PFSK-1 (cell line): Measurements from ENCODE around the gene AP3S2.

Source experiments
- FOXP2 ChIP-seq: optimal IDR thresholded peaks from 2 replicates; pipeline ENCODE3; 2011; ENCODE audit warnings: borderline replicate concordance, control low read depth, inconsistent platforms; ENCODE audit not compliant: insufficient read depth; ENCODE audit errors: extremely low read length, extremely low read depth
- POLR2AphosphoS5 ChIP-seq: IDR thresholded peaks from 2 replicates; pipeline ENCODE4 v1.6.1; 2012; ENCODE audit warnings: low read depth, mild to moderate bottlenecking, control low read depth, low read length, moderate library complexity
- SIN3A ChIP-seq: IDR thresholded peaks from 2 replicates; pipeline ENCODE4 v1.6.1; 2012; ENCODE audit warnings: mild to moderate bottlenecking, low read length, moderate library complexity, borderline replicate concordance; ENCODE audit not compliant: insufficient read depth
- TAF1 ChIP-seq: IDR thresholded peaks from 2 replicates; pipeline ENCODE4 v1.6.1; 2012; ENCODE audit warnings: low read length, control low read depth, borderline replicate concordance; ENCODE audit not compliant: insufficient read depth
- TF ChIP-seq, protein P1 (sequence below), 2 experiments: IDR thresholded peaks; 2 replicates each; pipeline versions ENCODE4 v1.6.1 to v1.8.0; 2011 to 2012; ENCODE audit warnings: low read depth in 2 of 2, low read length in 2 of 2, control low read depth in 1 of 2, inconsistent platforms in 1 of 2, mild to moderate bottlenecking in 1 of 2, moderate library complexity in 1 of 2; ENCODE audit not compliant: insufficient read depth in 1 of 2

AP3S2 gene

DNA sequence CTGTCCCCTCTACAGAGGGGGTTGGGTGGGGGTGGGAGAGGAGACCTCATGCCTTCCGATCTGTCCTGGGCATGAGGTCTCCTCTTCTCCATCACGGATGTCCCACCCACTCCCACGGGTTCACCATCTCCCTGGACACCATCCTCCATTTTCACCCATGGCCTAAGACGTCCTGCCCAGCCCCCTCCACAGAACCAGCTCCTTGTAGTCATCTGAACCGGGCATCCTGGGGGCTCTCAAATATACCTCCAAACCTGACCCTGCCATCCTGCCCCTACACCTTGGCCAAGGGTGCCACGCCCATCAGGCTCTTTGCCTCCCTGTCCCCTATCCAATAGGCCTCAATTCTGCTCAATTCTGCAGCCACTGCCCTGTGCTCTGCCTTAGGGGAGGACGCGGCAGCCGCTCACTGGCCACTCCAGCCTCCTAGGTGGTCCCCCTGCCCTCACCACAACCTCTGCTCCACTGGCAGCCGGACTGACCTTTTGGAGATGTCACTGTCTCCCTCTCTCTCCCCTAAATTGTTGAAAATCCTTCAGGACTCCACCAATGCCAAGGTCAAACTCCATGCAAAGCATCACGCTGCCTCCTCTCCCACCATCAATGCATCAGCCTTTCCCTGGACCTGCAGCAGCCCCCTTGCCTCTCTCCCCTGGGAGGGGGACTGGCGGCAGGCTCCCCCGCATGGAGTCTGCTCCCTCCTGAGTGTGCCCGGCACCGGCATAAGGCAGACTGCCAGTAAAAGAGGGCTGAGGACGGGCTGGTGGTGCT, 69.8 kb downstream of the AP3S2 start:
- TF ChIP-seq POLR2AphosphoS5 (no peak), TAF1 (no peak), SIN3A (no peak), FOXP2 (no peak)
- TF ChIP-seq, protein P1, sequence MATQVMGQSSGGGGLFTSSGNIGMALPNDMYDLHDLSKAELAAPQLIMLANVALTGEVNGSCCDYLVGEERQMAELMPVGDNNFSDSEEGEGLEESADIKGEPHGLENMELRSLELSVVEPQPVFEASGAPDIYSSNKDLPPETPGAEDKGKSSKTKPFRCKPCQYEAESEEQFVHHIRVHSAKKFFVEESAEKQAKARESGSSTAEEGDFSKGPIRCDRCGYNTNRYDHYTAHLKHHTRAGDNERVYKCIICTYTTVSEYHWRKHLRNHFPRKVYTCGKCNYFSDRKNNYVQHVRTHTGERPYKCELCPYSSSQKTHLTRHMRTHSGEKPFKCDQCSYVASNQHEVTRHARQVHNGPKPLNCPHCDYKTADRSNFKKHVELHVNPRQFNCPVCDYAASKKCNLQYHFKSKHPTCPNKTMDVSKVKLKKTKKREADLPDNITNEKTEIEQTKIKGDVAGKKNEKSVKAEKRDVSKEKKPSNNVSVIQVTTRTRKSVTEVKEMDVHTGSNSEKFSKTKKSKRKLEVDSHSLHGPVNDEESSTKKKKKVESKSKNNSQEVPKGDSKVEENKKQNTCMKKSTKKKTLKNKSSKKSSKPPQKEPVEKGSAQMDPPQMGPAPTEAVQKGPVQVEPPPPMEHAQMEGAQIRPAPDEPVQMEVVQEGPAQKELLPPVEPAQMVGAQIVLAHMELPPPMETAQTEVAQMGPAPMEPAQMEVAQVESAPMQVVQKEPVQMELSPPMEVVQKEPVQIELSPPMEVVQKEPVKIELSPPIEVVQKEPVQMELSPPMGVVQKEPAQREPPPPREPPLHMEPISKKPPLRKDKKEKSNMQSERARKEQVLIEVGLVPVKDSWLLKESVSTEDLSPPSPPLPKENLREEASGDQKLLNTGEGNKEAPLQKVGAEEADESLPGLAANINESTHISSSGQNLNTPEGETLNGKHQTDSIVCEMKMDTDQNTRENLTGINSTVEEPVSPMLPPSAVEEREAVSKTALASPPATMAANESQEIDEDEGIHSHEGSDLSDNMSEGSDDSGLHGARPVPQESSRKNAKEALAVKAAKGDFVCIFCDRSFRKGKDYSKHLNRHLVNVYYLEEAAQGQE (IDR thresholded peaks at IDR 0.05; ENCODE audit: insufficient read depth in 1 of 2, low read depth in 2 of 2, low read length in 2 of 2): no peak

DNA sequence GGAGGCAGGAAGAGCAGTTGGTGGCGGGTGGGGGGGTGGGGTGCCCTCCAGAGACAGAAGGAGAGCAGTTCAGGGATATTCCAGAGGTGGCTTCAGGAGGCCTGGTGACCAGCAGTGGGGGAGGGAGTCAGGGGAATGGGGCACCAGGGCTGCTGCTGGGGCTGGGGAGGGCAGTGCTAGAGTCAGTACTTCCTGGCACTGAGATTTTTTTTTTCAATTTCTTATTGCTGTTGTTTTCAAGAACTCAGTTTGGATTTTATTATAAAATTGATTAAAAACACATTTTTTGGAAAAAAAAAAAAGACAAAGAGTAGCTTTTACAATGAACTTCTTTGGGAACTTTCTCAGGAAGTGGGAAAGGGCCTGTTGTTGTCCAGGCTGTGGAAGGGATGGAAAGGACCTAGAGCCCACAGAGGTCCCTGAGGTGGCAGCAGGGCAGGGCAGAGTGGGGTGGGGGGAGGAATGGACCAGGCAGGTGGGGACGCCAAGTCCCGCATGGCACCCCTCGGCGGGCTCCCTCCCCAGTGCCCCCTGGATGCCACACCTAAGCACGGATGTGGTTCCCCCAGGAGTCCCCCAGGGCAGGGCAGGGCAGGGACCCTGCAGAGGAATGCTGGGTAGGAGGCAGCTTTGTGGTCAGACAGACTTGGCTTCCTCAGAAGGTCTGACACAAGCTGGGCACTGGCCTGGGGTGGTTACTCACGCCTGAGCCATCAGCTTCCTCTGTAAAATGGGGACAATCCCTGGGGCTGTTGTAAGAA, 70.7 kb downstream of the AP3S2 start:
- TF ChIP-seq TAF1 (no peak), POLR2AphosphoS5 (no peak), SIN3A (no peak), FOXP2 (no peak)
- TF ChIP-seq, protein P1 (IDR thresholded peaks at IDR 0.05; ENCODE audit: insufficient read depth in 1 of 2, low read depth in 2 of 2, low read length in 2 of 2): no peak

GRCh38 chr15:89822611-89822950, 71.2 kb downstream of the AP3S2 start:
- TF ChIP-seq TAF1 (no peak), FOXP2 (no peak), POLR2AphosphoS5 (no peak)

DNA sequence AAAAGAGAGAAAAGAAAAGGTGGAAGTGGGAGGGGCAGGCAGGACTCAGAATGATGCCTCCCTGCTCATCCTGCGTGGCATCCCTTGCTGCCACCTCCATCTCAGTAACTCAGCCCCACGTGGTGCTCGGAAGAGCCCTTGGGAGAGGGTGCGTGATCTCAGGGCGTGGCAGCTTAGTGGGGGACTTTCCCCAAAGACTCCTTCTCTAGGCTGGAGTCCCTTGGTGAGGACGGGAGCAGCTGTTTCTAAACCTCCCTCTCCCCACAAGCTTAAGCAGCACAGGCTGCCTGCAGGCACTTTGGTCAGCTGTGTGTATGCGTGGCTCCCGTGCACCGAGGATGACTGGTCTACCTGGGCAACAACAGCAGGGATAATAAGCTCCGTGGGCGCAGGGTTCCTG, 71.8 kb downstream of the AP3S2 start:
- TF ChIP-seq SIN3A (no peak), POLR2AphosphoS5 (no peak), TAF1 (no peak), FOXP2 (no peak)
- TF ChIP-seq, protein P1 (IDR thresholded peaks at IDR 0.05; ENCODE audit: insufficient read depth in 1 of 2, low read depth in 2 of 2, low read length in 2 of 2): no peak

DNA sequence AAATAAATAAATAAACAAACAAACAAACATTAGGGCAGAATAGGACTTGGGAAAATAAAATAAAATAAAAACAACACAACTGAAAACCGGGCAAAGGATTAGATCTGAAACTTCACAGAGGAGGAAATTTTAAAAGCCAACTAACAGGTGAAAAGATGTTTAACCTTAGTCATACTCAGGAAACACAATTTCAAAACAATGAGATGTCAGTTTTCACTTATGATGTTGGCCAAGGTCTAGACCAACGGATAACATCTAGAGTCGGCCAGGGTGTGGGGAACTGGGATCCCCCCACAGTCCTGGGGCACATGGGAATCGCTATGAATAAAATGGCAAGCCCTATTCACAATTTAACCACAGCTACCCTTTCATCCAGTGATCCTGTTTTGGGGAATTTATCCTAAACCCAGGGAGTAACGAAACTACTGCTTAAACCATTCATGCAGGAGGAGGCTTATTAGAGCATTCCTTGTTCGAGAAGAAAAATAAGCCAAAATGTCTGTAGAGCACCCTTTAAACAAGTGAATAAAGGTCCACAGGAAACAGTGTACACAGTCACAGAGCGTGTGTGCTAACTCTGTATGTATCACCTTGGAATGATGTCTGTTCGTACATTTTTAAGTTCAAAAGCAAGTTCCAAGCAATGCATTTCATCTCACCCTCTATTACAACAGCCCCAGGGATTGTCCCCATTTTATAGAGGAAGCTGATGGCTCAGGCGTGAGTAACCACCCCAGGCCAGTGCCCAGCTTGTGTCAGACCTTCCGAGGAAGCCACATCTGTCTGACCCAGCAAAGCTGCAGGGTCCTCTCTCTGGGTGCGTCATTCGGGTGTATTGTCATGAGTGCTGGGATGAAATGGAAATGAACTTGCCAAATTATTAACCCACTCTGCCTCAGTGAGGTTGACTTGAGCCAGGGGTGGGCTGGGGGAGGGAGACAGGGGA, 72.9 kb downstream of the AP3S2 start:
- TF ChIP-seq, protein P1 (IDR thresholded peaks at IDR 0.05; ENCODE audit: insufficient read depth in 1 of 2, low read depth in 2 of 2, low read length in 2 of 2): no peak
- no peak for TF ChIP-seq FOXP2
- TF ChIP-seq TAF1: no peak
- no peak for TF ChIP-seq POLR2AphosphoS5
- TF ChIP-seq SIN3A: no peak
